Lower leg skin (tissue), 3 donors: ENCODE measurements around the gene DDX55.

ENCODE experiments used
- CTCF ChIP-seq, 3 donors: fragments of 450-650 bp; IDR thresholded peaks; one replicate each; pipeline ENCODE4 v1.5.1; 2016; ENCODE audit warnings: antibody characterized with exemption in 3 of 3, mild to moderate bottlenecking in 3 of 3, moderate library complexity in 2 of 3
- POLR2A ChIP-seq, 2 donors: fragments of 450-650 bp; IDR thresholded peaks; one replicate each; pipeline ENCODE4 v1.6.1; 2016 to 2017; ENCODE audit warnings: antibody characterized with exemption in 2 of 2, mild to moderate bottlenecking in 1 of 2, moderate library complexity in 1 of 2

- TF ChIP-seq CTCF (IDR thresholded peaks at IDR 0.05) (no peak), POLR2A (IDR thresholded peaks at IDR 0.05) (no peak)
These were observed 2.6 kb upstream of the DDX55 start for GRCh38 chr12:123599310-123599709.
